Lung (tissue), 12 donors: ENCODE measurements around the gene KDM4C. TPM values are rescaled to one million over a fixed set of nuclear protein-coding genes. Genes with fewer than 3 reads are reported as not detected.

Experiments
- ATAC-seq: fragments of 200-7000 bp; cut with Tn5 transposase; one replicate; pipeline ENCODE4 v1.9.1; 2020; ENCODE audit warnings: moderate number of reproducible peaks; ENCODE audit not compliant: insufficient read depth, low FRiP score
- DNase-seq, 3 donors: peaks; one replicate each; pipeline ENCODE4 v3.0.0-alpha.2; 2013 to 2017
- H3K27ac ChIP-seq, 2 donors: one replicate each; pipeline ENCODE4 v1.5.1; 2013; ENCODE audit warnings: mild to moderate bottlenecking in 2 of 2, moderate library complexity in 2 of 2, control low read depth in 1 of 2, inconsistent platforms in 1 of 2, low read depth in 1 of 2, low read length in 1 of 2
- H3K27me3 ChIP-seq, 3 donors: one replicate each; pipeline ENCODE4 v1.5.1; 2013; ENCODE audit warnings: low read length in 2 of 3; ENCODE audit not compliant: control insufficient read depth in 3 of 3, insufficient read depth in 3 of 3
- H3K36me3 ChIP-seq, 4 donors: one replicate each; pipeline ENCODE4 v1.5.1; 2013; ENCODE audit warnings: low read length in 4 of 4, mild to moderate bottlenecking in 1 of 4, moderate library complexity in 1 of 4; ENCODE audit not compliant: control insufficient read depth in 4 of 4, insufficient read depth in 4 of 4
- H3K4me1 ChIP-seq, 5 donors: one replicate each; pipeline ENCODE4 v1.5.1; 2013; ENCODE audit warnings: low read length in 5 of 5, mild to moderate bottlenecking in 2 of 5, moderate library complexity in 1 of 5; ENCODE audit not compliant: control insufficient read depth in 5 of 5, insufficient read depth in 5 of 5
- H3K4me3 ChIP-seq: one replicate; pipeline ENCODE4 v1.5.1; 2013; ENCODE audit warnings: mild to moderate bottlenecking, control low read depth, moderate library complexity
- H3K9ac ChIP-seq, 2 donors: one replicate each; pipeline ENCODE4 v1.5.1; 2013; ENCODE audit warnings: low read length in 2 of 2, control low read depth in 1 of 2; ENCODE audit not compliant: insufficient read depth in 1 of 2
- H3K9me3 ChIP-seq, 4 donors: one replicate each; pipeline ENCODE4 v1.5.1; 2013; ENCODE audit warnings: low read length in 3 of 4, mild to moderate bottlenecking in 1 of 4, moderate library complexity in 1 of 4; ENCODE audit not compliant: control insufficient read depth in 4 of 4, insufficient read depth in 3 of 4
- WGBS, 2 donors: extraction: QIAGEN DNeasy Blood & Tissue Kit; methylation state at CpG; one replicate each; pipeline ENCODE4 v1.1.7; 2013; 5-methylcytosine and 5-hydroxymethylcytosine counted together
- polyA plus RNA-seq, 2 donors: library from polyadenylated mRNA; stranded (reverse); fragments of 200-250 nt; gene quantifications; one replicate each; pipeline ENCODE4 v1.2.1, GENCODE V29; 2013
- total RNA-seq, 2 donors: library from RNA; depleted of rRNA in 1 of 2; stranded (reverse); fragments of >200 nt in 1 of 2; gene quantifications; one replicate each; pipeline ENCODE4 v1.2.1, GENCODE V29; 2014 to 2021
- TF ChIP-seq, protein P1 (sequence below): IDR thresholded peaks from 2 replicates; pipeline ENCODE4 v1.5.1; 2012; ENCODE audit warnings: mild to moderate bottlenecking; ENCODE audit errors: control extremely low read depth, extremely low read depth
- donor health status: control.
- donor health status: control.
- donor health status: Bipolar disorder and iron deficiency.
- donor health status: healthy.
- donor health status: DM: yes; HTN: yes; CAD: no.

The KDM4C gene
- total and polyA plus RNA-seq, 4 donors = 7.1 to 78.5 (median 25.0) TPM

DNA sequence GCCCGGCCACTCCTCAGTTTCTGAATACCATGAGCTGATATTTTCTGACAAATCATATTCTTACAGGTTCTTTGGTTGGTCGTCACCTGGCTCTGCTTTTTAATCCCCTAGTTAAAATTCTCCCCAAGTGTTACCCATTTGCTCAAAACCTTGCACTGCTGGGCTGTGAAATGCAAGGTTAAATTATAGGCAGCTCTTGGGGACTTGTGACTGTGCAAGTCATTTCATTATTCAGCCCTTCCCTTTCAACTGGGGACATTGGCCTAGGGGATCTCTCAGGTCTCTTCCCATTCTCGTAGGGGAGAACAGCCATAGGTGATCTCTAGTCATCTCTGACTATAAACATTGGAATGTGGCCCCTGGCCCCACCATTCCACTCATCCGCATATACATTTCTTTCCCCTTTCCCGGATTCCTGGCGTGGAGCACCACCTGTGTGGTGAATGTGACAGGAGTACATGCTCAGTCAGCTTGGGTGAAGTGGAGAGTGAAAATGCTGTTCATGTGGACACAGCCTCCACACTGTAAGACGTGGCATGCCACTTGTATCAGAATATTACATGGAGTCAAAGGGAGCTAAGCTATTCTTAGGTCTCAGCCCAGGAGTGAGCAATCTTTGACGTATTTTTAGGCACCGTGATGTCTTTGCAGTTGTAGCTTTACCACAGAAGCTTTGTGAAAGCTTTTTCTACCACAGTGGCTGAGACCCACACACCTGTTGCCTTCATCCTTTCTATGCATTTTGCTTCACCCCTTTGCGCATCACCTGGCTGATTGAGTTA is 386.7 kb downstream of the KDM4C start:
- no peak overlapping the region for H3K9ac ChIP-seq
- no peak overlapping the region for H3K4me3 ChIP-seq

DNA sequence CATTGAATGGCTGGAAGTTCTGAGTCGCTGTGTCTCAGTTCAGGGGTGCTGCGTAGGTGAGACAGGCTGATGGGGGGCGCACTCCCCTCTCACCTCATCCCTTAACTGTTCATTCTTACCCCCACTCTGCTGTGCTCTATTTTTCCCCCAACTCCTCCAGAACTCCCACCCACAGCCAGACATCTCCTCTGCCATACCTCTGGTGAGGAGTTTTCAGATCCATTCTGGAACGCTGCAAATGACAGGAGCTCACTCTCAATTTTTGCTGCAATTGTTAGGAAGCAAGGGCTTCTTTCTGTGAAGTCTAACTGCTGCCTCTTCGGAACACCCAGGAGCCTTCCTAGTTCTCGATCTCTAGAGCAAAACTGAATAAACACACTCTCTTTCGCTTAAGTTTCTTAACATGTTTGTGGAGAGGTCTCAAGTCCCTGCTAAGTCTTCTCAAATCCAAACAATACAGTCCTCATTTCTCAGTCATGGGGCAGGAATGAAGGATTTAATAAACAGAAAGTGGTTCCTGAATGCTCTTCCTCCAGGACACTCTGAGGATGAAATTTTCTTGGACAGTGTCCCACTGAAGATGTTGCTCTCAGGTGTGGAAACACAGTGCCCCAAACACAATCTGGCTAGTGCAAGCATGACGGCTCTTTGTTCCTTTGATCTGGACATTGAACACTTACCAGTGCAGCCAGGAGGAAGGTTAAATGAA is 387.7 kb downstream of the KDM4C start:
- Histone ChIP-seq H3K9me3 (peaks cover 0 to 5% (median 0%) of the 10 kb centered on the region in 4 donors), H3K36me3 (peaks cover 0 to 3% (median 0%) of the 10 kb centered on the region in 4 donors), H3K27ac (no peak overlapping the region), H3K9ac (no peak overlapping the region), H3K27me3 (peaks cover 0 to 18% (median 0%) of the 10 kb centered on the region in 3 donors), H3K4me3 (no peak overlapping the region), H3K4me1 (peaks cover 0 to 33% (median 6%) of the 10 kb centered on the region in 5 donors)
- TF ChIP-seq, protein P1, sequence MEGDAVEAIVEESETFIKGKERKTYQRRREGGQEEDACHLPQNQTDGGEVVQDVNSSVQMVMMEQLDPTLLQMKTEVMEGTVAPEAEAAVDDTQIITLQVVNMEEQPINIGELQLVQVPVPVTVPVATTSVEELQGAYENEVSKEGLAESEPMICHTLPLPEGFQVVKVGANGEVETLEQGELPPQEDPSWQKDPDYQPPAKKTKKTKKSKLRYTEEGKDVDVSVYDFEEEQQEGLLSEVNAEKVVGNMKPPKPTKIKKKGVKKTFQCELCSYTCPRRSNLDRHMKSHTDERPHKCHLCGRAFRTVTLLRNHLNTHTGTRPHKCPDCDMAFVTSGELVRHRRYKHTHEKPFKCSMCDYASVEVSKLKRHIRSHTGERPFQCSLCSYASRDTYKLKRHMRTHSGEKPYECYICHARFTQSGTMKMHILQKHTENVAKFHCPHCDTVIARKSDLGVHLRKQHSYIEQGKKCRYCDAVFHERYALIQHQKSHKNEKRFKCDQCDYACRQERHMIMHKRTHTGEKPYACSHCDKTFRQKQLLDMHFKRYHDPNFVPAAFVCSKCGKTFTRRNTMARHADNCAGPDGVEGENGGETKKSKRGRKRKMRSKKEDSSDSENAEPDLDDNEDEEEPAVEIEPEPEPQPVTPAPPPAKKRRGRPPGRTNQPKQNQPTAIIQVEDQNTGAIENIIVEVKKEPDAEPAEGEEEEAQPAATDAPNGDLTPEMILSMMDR = no peak
- 86 to 92% methylated on average over 8 of the region's 8 CpGs for WGBS, 2 donors
- DNase-seq = no peak
- no peak for ATAC-seq

More for the DNA sequence above, 386.7 kb downstream of the KDM4C start:
- Histone ChIP-seq H3K27ac (peak overlapping the region in 1 of 2 donors; percentile 69), H3K36me3 (peaks cover 0 to 3% (median 0%) of the 10 kb centered on the region in 4 donors), H3K9me3 (peaks cover 0 to 5% (median 0%) of the 10 kb centered on the region in 4 donors), H3K27me3 (peaks cover 0 to 17% (median 0%) of the 10 kb centered on the region in 3 donors), H3K4me1 (peaks cover 0 to 25% (median 5%) of the 10 kb centered on the region in 5 donors)
- ATAC-seq = no peak
- 98 to 100% methylated on average over 10 of the region's 10 CpGs for WGBS, 2 donors
- TF ChIP-seq, protein P1 = no peak
- no peak for DNase-seq

DNA sequence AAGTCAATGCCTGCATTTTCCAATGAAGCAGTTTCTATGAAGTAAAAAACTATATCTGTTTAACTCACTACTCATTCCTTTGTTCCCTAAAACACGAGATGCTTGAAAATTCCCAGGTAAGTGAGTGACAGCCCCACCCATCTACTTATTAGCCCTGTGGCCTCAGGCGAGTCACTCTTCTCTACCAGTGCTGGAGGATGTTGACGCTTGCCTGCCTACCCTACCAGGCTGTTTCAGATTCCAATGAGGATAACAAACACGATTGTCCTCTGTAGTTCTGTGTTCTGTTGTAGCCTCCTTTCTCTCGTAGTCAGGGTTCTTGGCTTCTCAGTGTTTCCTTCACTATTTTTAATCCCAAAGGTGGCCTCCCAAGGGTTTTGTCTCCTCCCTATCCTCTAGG is 388.8 kb downstream of the KDM4C start:
- WGBS, 2 donors = 76 to 86% methylated on average over 5 of the region's 5 CpGs
- H3K27me3 ChIP-seq = peaks cover 0 to 18% (median 0%) of the 10 kb centered on the region in 3 donors
- ATAC-seq (no peak), DNase-seq (no peak)
- H3K9ac ChIP-seq = no peak overlapping the region
- H3K27ac ChIP-seq = peak overlapping the region in 1 of 2 donors; percentile 81
- H3K36me3 ChIP-seq = peaks cover 0 to 3% (median 0%) of the 10 kb centered on the region in 4 donors
- peaks cover 0 to 33% (median 7%) of the 10 kb centered on the region in 5 donors for H3K4me1 ChIP-seq
- no peak overlapping the region for H3K4me3 ChIP-seq
- TF ChIP-seq, protein P1 = no peak
- peaks cover 0 to 5% (median 0%) of the 10 kb centered on the region in 4 donors for H3K9me3 ChIP-seq
